Measurements from ENCODE around the gene FFAR4.

FFAR4 gene

DNA sequence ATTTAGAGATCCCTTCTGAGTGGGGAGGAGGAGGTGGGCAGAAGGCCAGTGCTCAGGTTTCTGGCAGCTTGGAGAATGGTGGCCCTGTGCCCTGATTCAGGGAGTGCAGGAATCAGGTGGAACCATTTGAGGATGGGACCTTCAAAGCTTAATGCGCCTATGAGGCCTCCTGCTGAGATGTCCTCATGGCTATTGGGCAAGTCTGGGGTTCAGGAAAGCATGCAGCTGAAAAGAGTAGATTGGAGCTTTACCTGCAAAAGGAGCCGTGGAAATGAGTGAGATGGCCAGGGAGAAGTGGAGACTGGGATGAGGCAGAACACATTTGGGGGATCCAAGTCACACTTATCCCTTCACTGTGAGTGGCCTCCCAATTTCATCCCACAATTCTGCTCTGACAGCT lies 6.1 kb downstream of the FFAR4 start:
- no peak for DNase-seq (ENCODE audit: low read depth, low spot score)

DNA sequence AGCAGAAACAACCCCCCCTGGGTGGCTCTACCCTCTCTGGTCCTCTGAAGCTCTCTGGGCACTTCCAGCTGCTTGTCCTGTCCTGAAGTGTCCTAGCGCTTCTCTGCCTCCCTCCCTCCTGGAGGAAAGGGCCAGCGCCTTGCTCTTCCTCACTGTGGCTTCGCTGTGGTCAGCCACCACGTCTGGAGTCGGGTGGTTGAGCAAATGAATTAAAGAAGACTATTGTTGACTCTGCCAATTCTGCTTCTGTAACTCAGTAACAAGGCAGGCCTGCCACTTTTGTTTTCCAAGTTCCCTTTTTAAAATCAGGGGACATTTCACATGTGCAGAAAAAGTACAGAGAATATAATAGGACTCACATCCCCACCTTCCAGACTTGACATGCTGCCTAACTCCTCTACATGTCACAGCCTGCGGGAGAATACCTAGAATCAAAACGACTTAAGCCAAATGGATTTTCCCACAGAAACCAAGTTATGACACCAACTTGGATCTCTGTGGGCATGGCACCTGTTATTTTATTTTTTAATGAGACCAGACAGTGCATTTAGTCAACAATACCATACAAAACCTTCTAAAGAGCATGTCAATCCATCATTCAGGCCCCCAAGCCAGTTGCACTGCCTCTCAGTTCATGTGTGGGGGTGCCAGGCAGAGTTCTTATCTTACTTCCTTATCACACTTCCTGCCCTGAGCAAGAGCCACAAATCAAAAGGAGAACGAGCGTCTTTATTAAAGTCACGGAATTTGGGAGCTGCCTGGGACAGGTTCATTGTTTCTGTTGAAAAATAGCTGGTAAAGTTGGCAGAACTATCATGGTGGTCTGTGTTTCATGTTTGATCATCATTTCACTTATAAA lies 6.8 kb downstream of the FFAR4 start:
- DNase-seq (ENCODE audit: low read depth, low spot score), result no peak

DNA sequence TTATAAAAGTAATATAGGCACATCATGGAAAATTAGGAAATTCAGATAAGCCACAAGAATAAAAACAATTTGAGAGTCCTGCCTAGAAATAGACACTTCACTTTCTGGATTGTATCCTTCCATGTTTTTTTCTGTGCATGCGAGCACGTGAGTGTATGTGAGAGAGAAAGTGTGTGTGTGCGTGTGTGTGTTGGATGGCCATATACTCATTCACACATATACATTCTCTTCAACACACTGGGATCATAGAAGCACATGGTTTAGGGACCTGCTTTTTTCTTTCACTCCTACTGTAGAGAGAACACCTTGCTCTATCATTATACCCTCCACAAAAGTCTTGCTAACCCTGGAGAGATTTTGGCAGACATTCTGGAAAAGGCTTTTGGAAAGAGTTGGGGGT lies 7.5 kb downstream of the FFAR4 start:
- DNase-seq (ENCODE audit: low read depth, low spot score), result no peak

DNA sequence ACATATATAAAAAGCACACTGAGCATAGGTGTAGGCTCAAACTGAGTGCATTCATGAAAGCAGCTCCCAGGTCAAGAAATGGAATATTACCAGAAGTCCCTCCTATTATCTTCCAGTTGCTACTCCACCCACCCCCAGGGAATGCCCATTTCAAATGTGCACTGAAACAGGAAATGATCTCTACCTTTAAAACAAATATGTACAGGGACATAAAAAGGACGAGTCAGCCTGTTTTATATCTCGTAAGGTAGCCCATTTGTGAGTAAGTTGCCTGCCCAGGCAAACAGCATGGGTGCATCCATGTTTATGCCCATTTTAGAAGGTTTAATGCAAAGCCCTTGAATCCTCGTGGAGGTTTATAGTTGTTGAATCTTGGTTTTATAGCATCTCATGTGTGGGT lies 10.4 kb downstream of the FFAR4 start:
- DNase-seq (ENCODE audit: low read depth, low spot score), result no peak

DNA sequence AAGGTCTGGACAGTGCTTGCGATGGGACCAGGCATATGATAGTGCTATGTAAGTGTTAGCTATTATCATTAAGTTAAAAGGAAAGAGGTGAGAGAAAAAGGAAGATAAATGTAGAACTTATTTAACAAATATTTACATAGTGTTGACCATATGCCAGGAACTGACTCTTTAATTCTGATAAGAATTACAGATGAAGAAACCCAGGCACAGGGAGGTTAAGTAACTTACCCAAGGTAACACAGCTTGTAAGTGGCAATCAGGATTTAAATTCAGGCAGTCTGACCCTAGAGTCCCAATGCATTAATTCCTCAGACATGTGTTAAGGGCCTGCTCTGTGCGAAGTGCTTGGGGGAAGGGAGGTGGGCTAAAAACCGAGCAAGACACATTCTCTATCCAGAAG lies 11.1 kb downstream of the FFAR4 start:
- DNase-seq (ENCODE audit: low read depth, low spot score), result no peak

DNA sequence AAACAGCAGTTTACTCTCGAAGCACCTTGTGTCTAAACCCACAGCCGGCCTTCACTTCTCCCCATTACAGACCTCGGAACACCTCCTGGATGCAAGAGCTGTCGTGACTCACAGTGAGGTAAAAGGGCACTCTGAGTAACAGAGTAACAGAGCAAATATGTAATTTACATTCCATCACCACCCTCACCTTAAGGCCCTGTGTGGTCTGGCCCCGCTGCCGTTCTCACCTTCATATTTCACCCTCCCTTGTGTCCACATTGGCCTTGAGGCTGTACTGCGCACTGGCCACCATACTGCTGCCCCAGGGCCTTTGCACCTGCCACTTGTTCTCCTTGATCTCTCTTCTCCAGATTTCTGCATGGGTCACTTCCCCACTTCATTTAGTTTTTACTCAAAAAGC lies 12.6 kb downstream of the FFAR4 start:
- no peak for DNase-seq (ENCODE audit: low read depth, low spot score)

DNA sequence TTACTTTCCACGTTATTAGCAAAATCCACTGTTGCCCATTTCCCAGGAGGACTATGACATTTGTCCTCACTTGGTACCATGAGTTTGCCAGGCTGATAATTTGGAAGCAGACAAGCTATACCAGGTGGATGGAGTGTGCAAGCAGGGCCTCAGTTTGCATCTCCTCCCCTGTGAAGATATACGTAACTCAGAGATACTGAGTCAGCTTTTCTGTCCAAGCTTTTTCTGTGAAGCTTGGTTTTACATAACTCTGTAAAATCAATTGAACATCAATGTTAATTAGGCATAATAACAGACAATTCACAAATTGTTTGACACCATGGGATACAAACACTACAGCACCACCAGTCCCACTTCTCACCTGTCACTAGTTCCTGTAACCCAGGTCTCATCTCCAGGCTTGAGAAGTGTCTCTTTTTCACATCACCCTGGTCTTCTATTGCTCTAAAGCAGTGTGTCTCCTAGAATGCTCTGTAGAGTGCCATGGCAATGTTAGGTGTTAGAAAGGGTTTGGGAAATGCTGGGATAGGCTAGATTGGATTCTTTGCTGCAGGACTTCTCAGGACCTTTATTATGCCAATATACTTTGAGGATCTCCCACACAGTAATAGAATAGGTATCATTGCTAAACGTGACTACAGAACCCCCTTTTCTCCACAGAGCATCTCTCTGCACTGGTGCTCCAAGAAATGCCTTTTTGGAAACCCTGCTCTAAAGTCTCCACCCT lies 13.7 kb downstream of the FFAR4 start:
- no peak for DNase-seq (ENCODE audit: low read depth, low spot score)

DNA sequence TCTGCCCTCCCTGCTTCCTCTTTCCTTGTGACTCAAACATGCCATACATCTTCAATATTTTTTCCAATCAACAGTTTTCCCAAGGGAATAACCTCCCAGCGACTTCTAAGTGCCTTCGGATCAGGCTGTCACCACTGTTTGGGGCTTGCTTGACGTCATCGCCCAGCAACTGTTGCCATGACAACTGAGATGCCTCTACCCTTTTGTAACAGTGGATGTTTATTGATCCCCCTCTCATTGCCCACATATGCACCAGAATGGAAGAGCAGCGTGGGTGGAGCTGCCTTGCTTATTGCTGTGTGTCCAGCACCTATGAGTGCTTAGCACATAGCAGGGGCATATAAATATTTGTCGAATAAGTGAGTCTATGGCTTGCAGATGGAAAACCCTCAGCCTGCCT lies 14.4 kb downstream of the FFAR4 start:
- DNase-seq (ENCODE audit: low read depth, low spot score), result no peak

DNA sequence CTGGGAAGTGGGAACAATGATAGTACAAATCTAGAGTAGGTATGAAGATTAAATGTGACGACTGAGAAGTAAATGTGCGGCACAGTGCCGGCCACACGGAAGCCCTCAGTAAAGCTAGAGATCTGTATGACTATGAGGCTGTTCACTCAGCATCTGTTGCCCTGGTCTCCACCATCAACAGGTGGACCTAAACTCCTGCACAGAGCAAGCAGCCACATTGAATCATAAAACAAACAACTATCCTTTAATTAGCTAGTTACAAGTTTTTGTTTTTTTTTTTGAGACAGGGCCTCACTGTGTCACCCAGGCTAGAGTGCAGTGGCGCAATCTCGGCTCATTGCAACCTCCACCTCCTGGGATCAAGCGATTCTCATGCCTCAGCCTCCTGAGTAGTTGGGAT lies 18.0 kb downstream of the FFAR4 start:
- no peak for DNase-seq (ENCODE audit: low read depth, low spot score)

DNA sequence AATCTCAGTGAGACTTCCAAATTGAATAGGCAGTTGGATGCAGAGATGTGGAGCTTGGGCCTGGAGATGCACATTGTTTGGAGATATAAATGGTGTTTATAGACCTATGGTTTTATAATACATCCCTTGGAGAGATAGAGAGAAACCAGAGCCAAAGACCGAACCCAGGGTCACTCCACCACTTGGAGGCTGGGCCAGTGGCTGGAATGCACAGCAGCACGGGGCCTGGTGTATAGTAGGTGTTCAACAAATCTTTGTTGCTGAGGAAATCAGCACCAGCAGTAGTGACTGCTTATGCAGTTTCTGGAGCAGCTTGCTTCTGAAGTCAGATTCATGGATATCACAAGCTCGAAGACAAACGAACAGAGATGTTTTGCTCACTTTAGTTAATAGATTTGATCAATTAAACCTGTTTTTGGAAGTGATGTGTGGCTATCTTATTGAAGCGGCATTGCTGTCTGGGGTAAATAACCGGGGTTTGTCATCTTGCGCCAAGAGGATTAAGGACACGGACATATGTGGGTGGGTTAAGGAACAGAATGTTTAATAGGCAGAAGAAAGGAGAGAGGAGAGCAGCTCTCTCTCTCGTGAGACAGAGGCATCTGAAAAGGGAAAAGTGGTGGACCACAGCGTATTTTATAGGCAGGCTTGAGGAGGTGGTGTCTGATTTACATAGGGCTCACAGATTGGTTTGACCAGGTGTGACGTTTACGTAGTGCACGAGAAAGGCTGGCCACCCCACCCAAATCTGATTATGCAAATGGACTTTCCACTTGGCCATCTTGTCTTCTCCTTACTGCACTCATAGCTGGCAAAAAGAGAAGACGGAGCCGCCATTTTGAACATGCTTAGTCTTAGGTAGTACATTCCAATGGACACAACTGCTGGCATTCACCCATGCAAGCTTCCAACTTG lies 23.4 kb downstream of the FFAR4 start:
- DNase-seq (ENCODE audit: low read depth, low spot score), result no peak

DNA sequence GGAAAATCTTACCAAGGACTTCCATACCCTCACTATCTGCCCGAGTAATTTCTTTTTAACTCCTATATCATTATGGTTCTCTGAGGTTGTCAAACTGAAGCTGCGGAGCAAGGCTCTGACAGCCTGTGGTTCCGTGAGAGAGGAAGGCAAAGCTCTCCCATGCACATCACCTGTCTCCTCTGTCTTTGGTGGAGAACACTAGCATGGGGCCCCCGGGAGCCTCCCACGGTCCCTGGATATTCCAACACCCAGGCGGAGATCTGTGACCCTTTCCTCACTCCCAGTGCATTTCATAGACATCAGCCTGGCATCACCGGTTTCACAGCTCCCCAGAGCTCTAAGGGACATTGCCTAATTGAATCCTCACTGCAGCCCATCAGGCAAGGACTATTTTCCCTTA lies 24.2 kb downstream of the FFAR4 start:
- no peak for DNase-seq (ENCODE audit: low read depth, low spot score)

DNA sequence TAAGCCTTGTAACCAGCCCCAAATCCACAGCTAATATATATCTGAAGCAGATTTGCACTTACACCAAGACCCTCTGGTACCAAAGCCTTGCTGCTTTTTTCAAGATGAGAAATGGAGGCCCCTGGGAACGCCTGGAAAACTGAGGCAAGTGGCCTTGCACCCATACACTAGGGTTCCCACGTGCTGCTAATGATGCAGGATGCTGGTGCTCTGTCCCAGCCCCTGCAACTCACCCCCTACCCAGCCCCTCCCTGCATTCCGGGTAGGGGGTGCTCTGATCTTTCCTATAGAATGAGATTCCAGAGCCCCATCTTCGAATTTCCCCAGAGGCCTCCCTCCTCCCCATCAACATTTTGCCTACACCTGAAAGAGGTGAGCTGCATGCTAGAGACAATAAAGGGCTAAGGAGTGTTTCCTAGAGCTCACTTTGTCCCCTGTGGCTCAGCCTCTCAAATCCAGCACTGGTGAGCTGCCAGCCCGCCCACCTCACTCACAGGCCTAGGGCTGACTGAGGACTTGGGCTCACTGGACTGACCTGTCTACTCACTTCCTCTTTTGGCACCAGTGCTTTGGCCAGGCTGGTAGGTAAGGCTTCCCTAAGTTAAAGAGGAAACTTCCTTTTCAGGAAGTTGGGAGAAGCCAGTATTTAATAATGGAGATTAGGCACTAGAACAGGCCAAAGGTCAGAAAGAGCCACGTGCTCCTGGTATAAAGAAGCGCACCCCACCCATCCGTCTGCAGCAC lies 24.8 kb downstream of the FFAR4 start:
- no peak for DNase-seq (ENCODE audit: low read depth, low spot score)

DNA sequence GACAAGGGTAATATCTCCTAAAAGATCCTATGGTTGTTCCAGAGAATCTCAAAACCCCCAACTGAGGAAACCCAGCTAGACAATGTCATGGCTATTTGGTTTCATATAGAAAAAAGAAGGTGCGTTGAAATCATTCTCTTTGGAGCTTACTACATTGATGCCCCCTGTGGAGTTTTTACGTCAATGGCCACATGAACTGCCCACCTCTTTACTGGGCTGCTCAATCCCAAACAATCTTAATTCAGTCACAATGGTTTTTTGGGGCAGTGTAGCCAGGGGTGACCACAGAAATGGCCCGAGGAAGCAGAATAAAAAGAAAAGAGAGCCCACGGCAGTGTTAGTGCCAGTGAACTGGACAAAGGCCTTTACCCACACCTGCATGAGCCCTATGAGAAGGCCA lies 26.8 kb downstream of the FFAR4 start:
- DNase-seq (ENCODE audit: low read depth, low spot score), result no peak

DNA sequence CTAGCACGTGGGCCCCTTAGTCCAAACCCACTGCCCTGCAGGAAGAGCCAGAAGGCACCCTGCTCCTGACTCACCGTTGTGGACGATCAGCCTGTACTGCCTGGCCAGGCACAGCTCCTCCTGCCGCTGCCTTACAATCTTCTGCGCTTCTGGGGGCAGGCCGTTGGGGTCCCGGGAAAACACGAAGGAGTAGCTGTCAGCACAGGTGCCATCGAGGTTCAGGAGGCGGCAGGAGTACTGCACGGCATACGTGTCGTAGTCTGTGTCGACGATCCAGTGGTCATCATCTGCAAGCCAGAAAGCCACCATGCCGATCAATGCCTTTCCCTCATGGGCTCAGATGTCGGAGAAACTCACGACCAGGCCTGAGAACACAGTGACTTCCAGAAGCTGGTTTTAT lies 27.3 kb downstream of the FFAR4 start:
- no peak for DNase-seq (ENCODE audit: low read depth, low spot score)

DNA sequence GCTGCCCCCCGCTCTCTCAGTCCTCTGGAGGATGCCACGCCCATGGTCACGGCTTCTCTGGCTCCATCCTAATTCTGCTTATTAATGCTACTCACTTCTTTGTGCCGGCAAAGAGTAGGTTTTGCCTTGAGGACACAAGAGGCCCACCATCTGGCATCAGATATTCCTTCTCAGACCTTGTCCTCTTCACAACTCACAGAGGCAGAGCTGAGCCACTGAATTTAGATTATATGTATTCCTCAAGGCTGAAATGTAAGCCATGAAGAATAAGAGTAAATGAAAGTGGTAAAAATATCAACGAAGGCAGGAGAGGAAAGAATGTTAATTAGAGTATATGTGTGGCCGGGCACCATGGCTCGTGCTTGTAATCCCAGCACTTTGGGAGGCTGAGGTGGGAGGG lies 28.1 kb downstream of the FFAR4 start:
- no peak for DNase-seq (ENCODE audit: low read depth, low spot score)

DNA sequence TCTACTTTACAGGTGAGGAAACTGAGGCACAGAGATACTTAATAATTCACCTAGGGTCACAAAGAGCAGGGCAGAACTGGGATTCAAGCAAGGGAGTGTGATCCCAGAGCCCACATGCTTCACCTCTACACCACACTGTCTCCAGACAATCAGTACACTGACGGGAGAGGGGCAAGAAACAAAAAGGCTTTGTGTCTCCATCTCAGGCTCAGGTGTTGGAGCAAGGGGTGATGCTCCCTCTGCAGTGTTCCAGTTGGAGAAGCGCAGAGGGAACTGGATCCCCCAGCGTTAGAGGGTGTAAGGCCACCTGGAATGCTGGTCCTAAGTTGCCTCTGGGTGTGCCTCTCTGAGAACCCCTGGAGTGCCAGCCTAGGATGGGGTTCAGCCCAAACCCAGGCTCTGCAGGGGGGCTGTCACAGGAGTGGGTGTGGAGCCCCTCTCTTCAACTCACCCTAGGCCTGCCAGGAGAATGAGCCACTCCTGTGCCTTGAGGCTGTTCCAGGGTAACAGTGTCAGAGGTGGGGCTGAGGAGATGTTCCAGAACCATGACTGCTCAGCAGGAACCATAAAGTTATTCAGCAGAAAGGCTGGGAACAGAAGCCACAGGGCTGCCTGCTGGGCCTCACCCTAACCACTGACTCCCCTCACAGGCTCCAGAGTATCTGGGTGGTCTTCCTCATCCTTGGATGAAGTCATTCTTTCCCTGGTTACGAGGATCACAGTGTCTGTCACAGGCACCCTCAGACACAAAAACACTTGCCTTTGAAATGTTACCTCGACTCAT lies 29.1 kb downstream of the FFAR4 start:
- no peak for DNase-seq (ENCODE audit: low read depth, low spot score)

DNA sequence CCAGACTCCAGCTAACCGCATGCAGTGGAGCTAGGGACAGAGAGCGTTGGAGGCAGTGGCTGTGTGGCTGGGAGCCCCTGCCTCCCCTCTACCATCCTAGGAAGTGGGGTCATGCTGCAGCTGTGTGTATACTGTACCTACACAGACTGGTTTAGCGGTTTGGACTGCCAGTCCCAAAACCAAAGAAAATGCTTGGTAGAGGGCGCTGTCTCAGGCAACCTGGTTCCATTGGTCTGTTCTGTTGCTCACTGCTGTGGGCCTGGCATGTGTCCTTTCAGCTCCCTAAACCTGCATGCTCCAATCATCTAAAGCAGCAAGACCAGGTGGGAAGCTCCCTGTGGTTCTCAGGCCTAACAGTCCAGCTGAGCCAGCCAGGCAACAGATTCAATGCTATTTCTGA lies 30.1 kb downstream of the FFAR4 start:
- peak; percentile 33 for DNase-seq (ENCODE audit: low read depth, low spot score)

DNA sequence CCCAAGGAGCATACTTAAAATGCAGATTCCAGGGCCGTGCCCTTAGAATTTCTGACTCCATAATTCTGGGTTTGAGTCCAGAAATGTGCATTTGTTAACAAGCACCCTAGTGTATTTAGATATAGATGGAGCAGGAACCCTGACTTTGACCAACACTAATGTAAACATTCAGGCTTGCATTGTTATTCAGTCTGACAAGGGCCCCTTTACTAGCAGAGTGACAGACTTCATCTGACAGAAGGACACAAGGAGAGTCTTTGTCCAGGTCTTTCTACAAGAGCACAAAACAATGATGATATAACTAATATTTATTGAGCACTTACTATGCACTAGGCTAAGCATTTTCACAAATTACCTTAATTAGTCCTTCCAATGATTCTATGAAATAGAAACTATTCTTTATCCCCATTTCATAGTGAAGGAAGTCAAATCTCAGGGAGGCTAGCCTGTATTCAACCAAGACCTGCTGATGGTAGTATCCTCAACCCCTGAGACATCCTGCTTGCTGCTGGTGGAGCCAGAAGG lies 30.7 kb downstream of the FFAR4 start:
- no peak for DNase-seq (ENCODE audit: low read depth, low spot score)

DNA sequence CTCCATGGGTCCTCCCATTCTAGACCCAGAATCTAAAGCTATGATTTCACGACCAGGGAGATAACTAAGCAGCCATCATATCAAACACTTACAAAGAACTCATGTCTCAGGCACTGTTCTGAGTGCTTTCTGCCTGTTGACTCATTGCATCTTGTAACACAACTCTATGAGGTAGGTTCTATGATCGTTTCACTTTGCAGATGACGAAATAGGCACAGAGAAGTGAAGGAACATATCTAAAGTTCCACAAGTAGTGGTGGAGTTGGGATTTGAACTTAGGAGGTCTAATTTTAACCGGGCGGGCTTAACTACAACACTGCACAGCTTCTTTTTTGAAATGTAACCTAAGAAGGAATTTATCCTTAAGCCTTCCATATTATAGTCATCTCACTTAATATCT lies 31.7 kb downstream of the FFAR4 start:
- DNase-seq (ENCODE audit: low read depth, low spot score), result no peak

DNA sequence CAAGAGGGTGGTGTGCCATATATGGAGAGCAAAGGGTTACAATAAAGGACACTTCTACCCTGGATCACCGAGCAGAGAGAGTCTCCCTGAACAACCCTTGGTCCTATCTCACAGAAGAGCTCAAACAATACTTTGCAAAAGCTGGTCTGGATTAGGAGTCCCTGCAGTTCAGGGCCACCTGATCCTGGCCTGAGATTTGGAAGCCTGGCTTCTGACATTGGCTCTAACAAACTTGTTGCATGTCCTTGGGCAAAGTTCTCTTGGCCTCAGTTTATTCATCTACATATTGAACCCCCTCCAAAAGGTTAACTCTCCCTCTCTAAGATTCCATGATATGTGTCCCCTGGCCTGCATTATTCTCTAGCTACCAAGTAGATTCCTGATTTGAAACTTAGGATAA lies 32.9 kb downstream of the FFAR4 start:
- no peak for DNase-seq (ENCODE audit: low read depth, low spot score)

All from iPS DF 19.7 (cell line).